PFSK-1 (cell line): ENCODE results near the gene PRDM15.

Experiments
- FOXP2 ChIP-seq: optimal IDR thresholded peaks from 2 replicates; pipeline ENCODE3; 2011; ENCODE audit warnings: borderline replicate concordance, control low read depth, inconsistent platforms; ENCODE audit not compliant: insufficient read depth; ENCODE audit errors: extremely low read length, extremely low read depth
- POLR2AphosphoS5 ChIP-seq: IDR thresholded peaks from 2 replicates; pipeline ENCODE4 v1.6.1; 2012; ENCODE audit warnings: low read depth, mild to moderate bottlenecking, control low read depth, low read length, moderate library complexity
- SIN3A ChIP-seq: IDR thresholded peaks from 2 replicates; pipeline ENCODE4 v1.6.1; 2012; ENCODE audit warnings: mild to moderate bottlenecking, low read length, moderate library complexity, borderline replicate concordance; ENCODE audit not compliant: insufficient read depth
- TAF1 ChIP-seq: IDR thresholded peaks from 2 replicates; pipeline ENCODE4 v1.6.1; 2012; ENCODE audit warnings: low read length, control low read depth, borderline replicate concordance; ENCODE audit not compliant: insufficient read depth
- TF ChIP-seq, protein P1 (sequence below), 2 experiments: IDR thresholded peaks; 2 replicates each; pipeline versions ENCODE4 v1.6.1 to v1.8.0; 2011 to 2012; ENCODE audit warnings: low read depth in 2 of 2, low read length in 2 of 2, control low read depth in 1 of 2, inconsistent platforms in 1 of 2, mild to moderate bottlenecking in 1 of 2, moderate library complexity in 1 of 2; ENCODE audit not compliant: insufficient read depth in 1 of 2

Gene PRDM15

DNA sequence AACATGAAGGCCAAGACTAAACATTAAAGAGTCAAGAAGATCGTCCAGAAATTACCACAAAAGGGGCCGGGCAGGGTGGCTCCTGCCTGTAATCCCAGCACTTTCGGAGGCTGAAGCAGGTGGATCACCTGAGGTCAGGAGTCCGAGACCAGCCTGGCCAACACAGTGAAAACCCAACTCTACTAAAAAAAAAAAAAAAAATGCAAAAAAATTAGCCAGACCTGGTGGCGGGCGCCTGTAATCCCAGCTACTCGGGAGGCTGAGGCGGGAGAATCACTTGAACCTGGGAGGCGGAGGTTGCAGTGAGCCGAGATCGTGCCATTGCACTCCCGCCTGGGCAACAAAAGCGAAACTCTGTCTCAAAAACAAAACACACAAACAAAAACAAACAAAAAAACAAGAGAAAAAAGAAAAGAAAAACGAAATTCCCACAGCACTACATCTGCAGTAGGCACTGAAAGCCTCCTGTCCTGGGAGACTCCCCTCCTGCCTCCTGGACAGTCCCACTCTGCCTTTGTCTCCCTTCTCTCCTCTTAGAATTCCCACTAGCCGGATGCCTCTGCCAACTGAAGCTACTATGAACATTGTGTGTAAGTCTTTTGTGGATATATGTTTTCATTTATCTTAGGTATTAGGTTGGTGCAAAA, 94.6 kb downstream of the PRDM15 start:
- TF ChIP-seq TAF1 (no peak), SIN3A (no peak), FOXP2 (no peak), POLR2AphosphoS5 (no peak)
- TF ChIP-seq, protein P1, sequence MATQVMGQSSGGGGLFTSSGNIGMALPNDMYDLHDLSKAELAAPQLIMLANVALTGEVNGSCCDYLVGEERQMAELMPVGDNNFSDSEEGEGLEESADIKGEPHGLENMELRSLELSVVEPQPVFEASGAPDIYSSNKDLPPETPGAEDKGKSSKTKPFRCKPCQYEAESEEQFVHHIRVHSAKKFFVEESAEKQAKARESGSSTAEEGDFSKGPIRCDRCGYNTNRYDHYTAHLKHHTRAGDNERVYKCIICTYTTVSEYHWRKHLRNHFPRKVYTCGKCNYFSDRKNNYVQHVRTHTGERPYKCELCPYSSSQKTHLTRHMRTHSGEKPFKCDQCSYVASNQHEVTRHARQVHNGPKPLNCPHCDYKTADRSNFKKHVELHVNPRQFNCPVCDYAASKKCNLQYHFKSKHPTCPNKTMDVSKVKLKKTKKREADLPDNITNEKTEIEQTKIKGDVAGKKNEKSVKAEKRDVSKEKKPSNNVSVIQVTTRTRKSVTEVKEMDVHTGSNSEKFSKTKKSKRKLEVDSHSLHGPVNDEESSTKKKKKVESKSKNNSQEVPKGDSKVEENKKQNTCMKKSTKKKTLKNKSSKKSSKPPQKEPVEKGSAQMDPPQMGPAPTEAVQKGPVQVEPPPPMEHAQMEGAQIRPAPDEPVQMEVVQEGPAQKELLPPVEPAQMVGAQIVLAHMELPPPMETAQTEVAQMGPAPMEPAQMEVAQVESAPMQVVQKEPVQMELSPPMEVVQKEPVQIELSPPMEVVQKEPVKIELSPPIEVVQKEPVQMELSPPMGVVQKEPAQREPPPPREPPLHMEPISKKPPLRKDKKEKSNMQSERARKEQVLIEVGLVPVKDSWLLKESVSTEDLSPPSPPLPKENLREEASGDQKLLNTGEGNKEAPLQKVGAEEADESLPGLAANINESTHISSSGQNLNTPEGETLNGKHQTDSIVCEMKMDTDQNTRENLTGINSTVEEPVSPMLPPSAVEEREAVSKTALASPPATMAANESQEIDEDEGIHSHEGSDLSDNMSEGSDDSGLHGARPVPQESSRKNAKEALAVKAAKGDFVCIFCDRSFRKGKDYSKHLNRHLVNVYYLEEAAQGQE (IDR thresholded peaks at IDR 0.05; ENCODE audit: insufficient read depth in 1 of 2, low read depth in 2 of 2, low read length in 2 of 2) = no peak

DNA sequence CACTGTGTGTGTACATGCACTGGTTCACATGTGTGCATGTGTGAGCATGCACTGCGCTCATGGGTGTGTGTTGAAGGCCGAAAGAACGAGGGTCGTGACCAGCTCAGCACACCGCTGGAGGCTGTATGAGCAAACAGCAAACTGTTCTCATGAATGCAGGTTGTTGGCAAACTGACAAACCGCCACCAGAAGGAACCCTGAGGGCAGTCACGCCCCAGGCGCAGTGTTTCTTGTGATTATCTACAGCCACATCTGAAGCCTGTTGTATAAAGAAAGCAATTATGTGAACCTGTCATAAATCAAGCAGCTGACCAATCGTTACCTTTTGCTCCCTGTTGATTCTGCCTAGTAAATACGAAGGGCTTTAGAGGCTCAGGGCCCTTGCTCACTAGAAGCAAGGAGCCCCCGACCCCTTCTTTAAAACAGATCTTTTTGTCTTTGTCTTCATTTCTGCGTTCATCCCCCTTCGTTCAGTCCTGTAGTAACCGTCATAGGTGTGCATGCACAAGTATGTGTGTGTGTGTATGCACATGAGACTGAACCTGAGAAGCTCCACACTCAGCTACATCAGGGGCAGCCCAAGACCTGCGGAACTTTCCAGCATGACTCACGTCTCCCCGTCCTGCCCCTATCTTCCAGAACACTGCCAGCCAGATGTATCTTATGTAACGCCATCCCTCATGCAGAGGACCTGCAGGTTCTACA, 95.5 kb downstream of the PRDM15 start:
- TF ChIP-seq SIN3A (no peak), POLR2AphosphoS5 (no peak), TAF1 (no peak), FOXP2 (no peak)
- TF ChIP-seq, protein P1 (IDR thresholded peaks at IDR 0.05; ENCODE audit: insufficient read depth in 1 of 2, low read depth in 2 of 2, low read length in 2 of 2) = no peak

DNA sequence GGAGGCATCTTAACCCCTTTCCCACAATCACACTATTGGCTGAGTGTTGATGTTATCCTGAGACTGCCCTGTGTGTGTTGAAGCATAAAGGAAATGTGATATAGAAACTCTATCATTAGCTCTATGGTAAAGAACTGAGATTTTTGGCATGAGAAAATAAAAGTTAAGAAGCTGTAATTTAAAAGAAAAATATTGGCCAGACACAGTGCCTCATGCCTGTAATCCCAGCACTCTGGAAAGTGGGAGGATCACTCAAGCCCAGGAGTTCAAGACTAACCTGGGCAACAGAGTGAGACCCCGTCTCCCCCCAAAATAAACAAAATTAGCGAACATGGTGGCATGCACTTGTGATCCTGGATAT, 98.1 kb downstream of the PRDM15 start:
- no peak for TF ChIP-seq POLR2AphosphoS5
- TF ChIP-seq, protein P1 (IDR thresholded peaks at IDR 0.05; ENCODE audit: insufficient read depth in 1 of 2, low read depth in 2 of 2, low read length in 2 of 2) = no peak
- no peak for TF ChIP-seq TAF1
- no peak for TF ChIP-seq SIN3A
- no peak for TF ChIP-seq FOXP2

DNA sequence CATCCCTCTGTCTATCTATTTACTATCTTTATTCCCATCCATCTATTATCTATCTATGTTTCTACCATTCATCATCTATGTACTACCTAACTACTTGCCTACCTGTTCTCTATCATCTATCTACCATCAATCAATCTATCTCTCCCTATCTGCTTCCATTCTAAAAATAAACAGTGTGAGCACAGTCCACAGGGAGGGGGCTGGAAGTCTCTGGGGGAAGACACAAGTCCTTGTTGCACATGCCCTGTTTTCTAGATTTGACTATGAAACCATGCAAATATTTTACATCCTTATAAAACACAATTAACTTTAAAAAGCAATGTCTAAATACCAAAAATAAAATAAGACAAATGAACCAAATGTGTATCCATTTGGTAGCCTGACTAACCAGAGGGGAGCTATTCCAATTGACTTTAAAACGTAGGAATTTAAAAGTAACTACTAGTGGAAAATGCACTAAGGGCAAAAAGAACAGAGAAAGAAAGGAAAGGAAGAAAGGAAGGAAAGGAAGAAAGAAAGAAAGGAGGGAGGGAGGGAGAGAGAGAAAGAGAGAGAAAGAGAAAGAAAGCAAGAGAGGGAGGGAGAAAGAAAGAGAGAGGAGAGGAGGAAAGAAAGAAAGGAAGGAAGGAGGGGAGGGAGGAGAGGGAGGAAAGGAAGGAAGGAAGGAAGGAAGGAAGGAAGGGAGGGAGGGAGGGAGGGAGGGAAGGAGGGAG, 98.7 kb downstream of the PRDM15 start:
- no peak for TF ChIP-seq POLR2AphosphoS5
- TF ChIP-seq FOXP2 = no peak
- TF ChIP-seq, protein P1 (IDR thresholded peaks at IDR 0.05; ENCODE audit: insufficient read depth in 1 of 2, low read depth in 2 of 2, low read length in 2 of 2) = no peak
- no peak for TF ChIP-seq SIN3A
- no peak for TF ChIP-seq TAF1
